Activated CD4-positive, alpha-beta T cell treated with anti-CD3 and anti-CD28 coated beads, Interleukin-2, amount 10 ng/mL, durations not matched to agents 24 days and 14 days (primary cell): Measurements from ENCODE around the gene PKNOX2. TPM values are rescaled to one million over a fixed set of nuclear protein-coding genes. Genes with fewer than 3 reads are reported as not detected.

ENCODE experiments used
- DNase-seq: peaks from one replicate; pipeline ENCODE4 v3.0.0; 2022
- H3K27ac Mint-ChIP-seq: one replicate; pipeline ENCODE4 v1.8.0; 2022; ENCODE audit warnings: mild to moderate bottlenecking, mixed read lengths
- H3K27me3 Mint-ChIP-seq: one replicate; pipeline ENCODE4 v1.8.0; 2022; ENCODE audit warnings: mixed read lengths
- H3K36me3 Mint-ChIP-seq: one replicate; pipeline ENCODE4 v1.8.0; 2022; ENCODE audit warnings: low read depth, mild to moderate bottlenecking, mixed read lengths
- H3K4me1 Mint-ChIP-seq: one replicate; pipeline ENCODE4 v1.8.0; 2021; ENCODE audit warnings: mixed read lengths
- H3K4me3 Mint-ChIP-seq: one replicate; pipeline ENCODE4 v1.8.0; 2022; ENCODE audit warnings: mild to moderate bottlenecking, moderate library complexity, mixed read lengths
- H3K9me3 Mint-ChIP-seq: one replicate; pipeline ENCODE4 v1.8.0; 2021; ENCODE audit warnings: mixed read lengths
- intact Hi-C: fragments of 100-400 bp; cut with micrococcal nuclease; formaldehyde crosslinking; loops from one replicate; pipeline ENCODE4 v1.15.1; 2023
- total RNA-seq: library from RNA; stranded (reverse); gene quantifications from 2 replicates; pipeline ENCODE4 v1.2.3, GENCODE V29; 2022

The PKNOX2 gene
- total RNA-seq, 1 donor from 2014 or later: not detected

GRCh38 chr11:125228993-125229392, 64.4 kb downstream of the PKNOX2 start:
- no peak overlapping the region for H3K27ac Mint-ChIP-seq
- H3K27me3 Mint-ChIP-seq: peaks cover 7% of the 10 kb centered on the region
- H3K9me3 Mint-ChIP-seq: no peaks in the 10 kb centered on the region
- H3K36me3 Mint-ChIP-seq: no peaks in the 10 kb centered on the region
- H3K4me1 Mint-ChIP-seq: no peaks in the 10 kb centered on the region
- intact Hi-C loops: no loop called here
- H3K4me3 Mint-ChIP-seq: no peak overlapping the region
- no peak for DNase-seq

DNA sequence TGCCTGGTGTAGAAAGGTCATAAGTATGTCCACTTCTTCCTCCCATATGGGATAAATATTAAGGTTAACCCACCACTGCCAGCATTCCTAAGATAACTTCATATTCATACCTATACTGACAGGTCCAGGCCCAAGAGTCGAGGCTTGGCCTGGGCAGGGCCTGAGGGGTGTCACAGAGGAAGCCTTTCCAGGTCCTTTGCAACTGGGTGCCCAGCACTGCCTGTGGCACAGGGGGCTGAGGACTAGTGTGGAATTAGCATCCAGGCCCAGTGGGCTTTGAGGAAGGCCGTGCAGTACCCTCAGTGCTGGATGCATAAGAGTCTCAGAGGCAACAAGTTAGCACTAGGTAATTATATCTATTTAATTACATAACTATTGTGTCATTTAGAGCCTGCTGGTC, 65.4 kb downstream of the PKNOX2 start:
- no peak overlapping the region for H3K27ac Mint-ChIP-seq
- H3K36me3 Mint-ChIP-seq: no peaks in the 10 kb centered on the region
- DNase-seq: no peak
- peaks cover 9% of the 10 kb centered on the region for H3K27me3 Mint-ChIP-seq
- intact Hi-C loops: no loop called here
- no peaks in the 10 kb centered on the region for H3K4me1 Mint-ChIP-seq
- H3K9me3 Mint-ChIP-seq: no peaks in the 10 kb centered on the region
- H3K4me3 Mint-ChIP-seq: no peak overlapping the region

GRCh38 chr11:125233116-125233515, 68.6 kb downstream of the PKNOX2 start:
- no peaks in the 10 kb centered on the region for H3K36me3 Mint-ChIP-seq
- H3K4me1 Mint-ChIP-seq: no peaks in the 10 kb centered on the region
- no peak overlapping the region for H3K27ac Mint-ChIP-seq
- H3K27me3 Mint-ChIP-seq: peaks cover 8% of the 10 kb centered on the region
- no peak overlapping the region for H3K4me3 Mint-ChIP-seq
- intact Hi-C loops: no loop called here
- H3K9me3 Mint-ChIP-seq: no peaks in the 10 kb centered on the region
- DNase-seq: no peak

GRCh38 chr11:125233736-125234275, 69.3 kb downstream of the PKNOX2 start:
- H3K27ac Mint-ChIP-seq: no peak overlapping the region
- no peak overlapping the region for H3K4me3 Mint-ChIP-seq
- H3K27me3 Mint-ChIP-seq: peaks cover 11% of the 10 kb centered on the region
- H3K4me1 Mint-ChIP-seq: no peaks in the 10 kb centered on the region
- intact Hi-C loops: no loop called here
- H3K9me3 Mint-ChIP-seq: no peaks in the 10 kb centered on the region
- no peaks in the 10 kb centered on the region for H3K36me3 Mint-ChIP-seq
- DNase-seq: no peak

GRCh38 chr11:125235071-125235471, 70.5 kb downstream of the PKNOX2 start:
- Mint-ChIP-seq H3K36me3 (no peaks in the 10 kb centered on the region), H3K4me1 (no peaks in the 10 kb centered on the region), H3K27ac (no peak overlapping the region), H3K9me3 (no peaks in the 10 kb centered on the region), H3K27me3 (peaks cover 14% of the 10 kb centered on the region), H3K4me3 (no peak overlapping the region)
- intact Hi-C loops: no loop called here
- no peak for DNase-seq

DNA sequence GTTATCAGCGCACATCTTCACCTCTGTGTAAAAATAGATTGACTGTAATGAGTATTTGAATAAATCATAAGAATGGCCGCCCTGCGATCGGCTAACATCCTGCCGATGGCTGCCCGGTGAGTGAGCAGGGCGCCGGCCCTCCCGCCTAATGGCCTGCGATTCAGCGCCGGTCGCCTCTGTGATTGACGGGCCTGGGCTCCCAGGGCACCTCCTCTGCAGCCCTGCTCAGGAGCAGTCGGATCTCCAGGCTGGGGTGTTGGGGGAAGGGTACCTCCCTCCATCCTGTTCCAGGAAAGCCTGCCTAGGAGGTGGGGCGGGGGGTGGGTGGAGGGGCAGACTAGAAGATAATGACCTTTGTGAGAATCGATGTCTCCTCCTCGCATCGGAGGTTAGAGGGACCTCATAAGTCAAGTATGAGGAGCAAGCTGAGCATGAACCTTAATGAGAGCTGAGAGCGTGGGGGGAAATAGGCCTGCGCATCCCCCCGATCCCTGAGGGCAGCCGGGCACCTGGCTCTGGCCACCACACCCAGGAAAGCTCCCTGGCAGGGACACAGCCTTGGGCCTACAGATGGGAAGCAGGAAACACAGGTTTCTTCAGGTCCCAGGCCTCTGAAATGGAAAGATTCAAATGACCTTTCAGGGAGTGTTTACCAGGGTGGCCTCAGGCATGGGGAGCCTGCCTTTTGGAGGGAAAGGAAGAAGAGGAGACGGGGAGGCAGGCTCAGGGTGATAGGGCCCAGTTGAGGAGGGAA, 71.7 kb downstream of the PKNOX2 start:
- H3K4me3 Mint-ChIP-seq: no peak overlapping the region
- no peak overlapping the region for H3K27ac Mint-ChIP-seq
- peaks cover 14% of the 10 kb centered on the region for H3K27me3 Mint-ChIP-seq
- no peaks in the 10 kb centered on the region for H3K4me1 Mint-ChIP-seq
- no peaks in the 10 kb centered on the region for H3K36me3 Mint-ChIP-seq
- no peak for DNase-seq
- intact Hi-C loops: no loop called here
- no peaks in the 10 kb centered on the region for H3K9me3 Mint-ChIP-seq

DNA sequence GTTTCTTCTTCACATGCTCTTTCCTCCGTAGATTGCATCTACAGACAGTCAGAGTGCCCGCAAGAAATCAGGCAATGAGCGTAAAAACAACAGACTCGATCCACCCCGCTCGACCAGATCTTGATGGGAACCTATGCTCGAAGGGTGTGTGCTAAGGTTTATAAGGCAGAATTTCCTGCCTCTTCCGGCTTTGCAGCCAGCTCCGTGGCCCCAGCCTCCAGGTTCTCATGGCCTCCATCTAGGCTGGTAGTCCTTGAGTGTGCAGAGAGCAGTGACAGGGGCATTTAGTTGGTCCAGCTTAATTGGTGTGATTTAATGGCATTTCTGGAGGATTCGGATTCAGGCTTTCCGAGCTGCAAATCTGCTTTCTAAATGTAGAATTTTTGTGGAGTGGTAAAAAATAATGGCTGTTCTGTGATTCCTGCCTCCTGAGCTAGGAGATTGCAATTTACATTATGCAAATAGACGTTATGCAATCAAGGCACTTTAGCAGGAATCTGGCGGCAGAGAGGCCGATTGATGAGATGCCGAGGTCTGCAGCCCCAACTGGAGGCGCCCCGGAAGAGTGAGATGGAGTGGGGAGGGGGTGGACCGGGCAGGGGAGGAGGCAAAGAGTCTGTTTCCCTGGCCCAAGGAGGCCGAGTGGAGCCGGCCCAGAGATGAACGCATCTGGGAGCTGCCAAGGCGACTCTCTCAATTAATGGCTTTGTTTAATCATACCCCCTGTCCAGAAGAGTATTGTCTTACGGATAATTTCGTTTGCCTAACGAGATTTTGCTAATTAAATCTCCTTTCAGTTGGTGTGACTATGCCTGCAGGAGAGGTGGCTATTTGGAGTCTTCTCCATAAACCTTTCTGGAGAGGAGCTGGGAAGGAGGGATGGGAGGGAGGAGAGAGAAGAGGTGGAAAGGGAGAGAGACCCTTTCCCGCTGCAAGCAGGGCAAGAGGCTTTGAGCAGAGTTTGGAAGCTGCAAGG, 75.3 kb downstream of the PKNOX2 start:
- no peaks in the 10 kb centered on the region for H3K9me3 Mint-ChIP-seq
- intact Hi-C loops: no loop called here
- no peak for DNase-seq
- H3K4me1 Mint-ChIP-seq: no peaks in the 10 kb centered on the region
- H3K27ac Mint-ChIP-seq: no peak overlapping the region
- H3K4me3 Mint-ChIP-seq: no peak overlapping the region
- H3K27me3 Mint-ChIP-seq: peaks cover 10% of the 10 kb centered on the region
- H3K36me3 Mint-ChIP-seq: no peaks in the 10 kb centered on the region

DNA sequence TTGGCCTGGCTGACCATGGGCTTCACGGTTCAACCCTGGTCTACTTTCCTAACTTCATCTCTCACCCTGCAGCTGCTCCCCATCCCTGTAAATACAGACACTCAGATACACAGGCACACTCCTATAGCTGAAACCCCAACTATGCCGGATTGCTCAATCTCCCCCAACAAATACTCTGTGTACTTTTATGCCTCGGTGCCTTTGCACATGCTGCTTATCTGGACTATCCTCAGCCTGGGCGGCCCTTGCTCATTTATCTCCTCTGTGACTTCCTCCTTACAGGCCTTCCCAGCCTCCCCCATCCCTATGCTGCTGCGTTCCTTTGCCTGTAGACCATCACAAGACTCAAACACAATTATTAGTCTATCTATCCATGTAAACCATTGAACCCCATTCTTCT, 76.6 kb downstream of the PKNOX2 start:
- Mint-ChIP-seq H3K4me1 (no peaks in the 10 kb centered on the region), H3K4me3 (no peak overlapping the region), H3K36me3 (no peaks in the 10 kb centered on the region), H3K27ac (no peak overlapping the region), H3K9me3 (no peaks in the 10 kb centered on the region), H3K27me3 (peaks cover 10% of the 10 kb centered on the region)
- DNase-seq: no peak
- intact Hi-C loops: no loop called here

GRCh38 chr11:125242141-125242775, 77.7 kb downstream of the PKNOX2 start:
- H3K9me3 Mint-ChIP-seq: no peaks in the 10 kb centered on the region
- DNase-seq: no peak
- no peak overlapping the region for H3K4me3 Mint-ChIP-seq
- H3K36me3 Mint-ChIP-seq: no peaks in the 10 kb centered on the region
- intact Hi-C loops: no loop called here
- no peak overlapping the region for H3K27ac Mint-ChIP-seq
- H3K27me3 Mint-ChIP-seq: peaks cover 8% of the 10 kb centered on the region
- H3K4me1 Mint-ChIP-seq: no peaks in the 10 kb centered on the region

DNA sequence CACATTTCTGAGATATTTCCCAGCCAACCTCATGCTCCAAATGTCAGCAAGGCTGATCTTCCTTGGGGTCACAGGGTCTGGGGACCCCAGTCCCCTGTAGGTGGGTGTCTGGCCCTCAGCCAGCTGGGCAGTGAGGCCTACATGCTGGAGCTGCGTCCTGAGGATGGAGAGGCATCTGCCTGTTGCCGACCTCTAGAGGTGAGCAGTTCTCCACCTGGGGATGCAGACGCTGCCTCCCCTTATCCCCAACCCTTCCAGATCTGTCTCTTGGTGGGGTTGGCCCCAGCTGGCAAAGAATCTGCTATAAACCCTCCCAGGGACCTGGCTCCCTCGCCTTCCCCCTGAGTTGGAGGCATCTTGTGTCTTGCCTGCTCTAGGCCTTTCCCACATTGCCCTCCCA, 79.6 kb downstream of the PKNOX2 start:
- DNase-seq: no peak
- no peaks in the 10 kb centered on the region for H3K9me3 Mint-ChIP-seq
- no peak overlapping the region for H3K4me3 Mint-ChIP-seq
- H3K27ac Mint-ChIP-seq: no peak overlapping the region
- H3K4me1 Mint-ChIP-seq: no peaks in the 10 kb centered on the region
- H3K36me3 Mint-ChIP-seq: no peaks in the 10 kb centered on the region
- intact Hi-C loops: no loop called here
- H3K27me3 Mint-ChIP-seq: peaks cover 1% of the 10 kb centered on the region

DNA sequence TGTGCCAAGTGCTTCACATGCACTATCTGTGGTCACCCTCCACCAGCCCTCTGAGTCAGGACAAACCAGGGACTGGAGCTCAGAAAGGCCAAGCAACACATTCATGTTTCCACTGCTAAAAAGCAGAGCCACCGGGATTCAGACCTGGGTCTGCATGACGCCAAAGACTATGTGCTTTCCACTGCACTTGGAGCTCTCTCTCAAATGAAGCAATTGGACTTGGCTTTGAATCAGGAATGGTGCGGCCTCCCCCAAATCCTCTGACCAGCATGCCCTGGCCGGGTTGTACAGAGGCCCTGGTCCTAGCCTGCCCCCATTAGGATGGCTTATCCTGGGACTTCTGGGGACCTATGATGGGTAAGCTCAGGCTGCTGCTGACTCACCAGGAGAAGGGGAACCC, 80.7 kb downstream of the PKNOX2 start:
- intact Hi-C loops: no loop called here
- Mint-ChIP-seq H3K27me3 (no peaks in the 10 kb centered on the region), H3K36me3 (no peaks in the 10 kb centered on the region), H3K4me3 (no peak overlapping the region), H3K4me1 (no peaks in the 10 kb centered on the region), H3K9me3 (no peaks in the 10 kb centered on the region), H3K27ac (no peak overlapping the region)
- DNase-seq: no peak

GRCh38 chr11:125247431-125247830, 82.9 kb downstream of the PKNOX2 start:
- no peaks in the 10 kb centered on the region for H3K27me3 Mint-ChIP-seq

DNA sequence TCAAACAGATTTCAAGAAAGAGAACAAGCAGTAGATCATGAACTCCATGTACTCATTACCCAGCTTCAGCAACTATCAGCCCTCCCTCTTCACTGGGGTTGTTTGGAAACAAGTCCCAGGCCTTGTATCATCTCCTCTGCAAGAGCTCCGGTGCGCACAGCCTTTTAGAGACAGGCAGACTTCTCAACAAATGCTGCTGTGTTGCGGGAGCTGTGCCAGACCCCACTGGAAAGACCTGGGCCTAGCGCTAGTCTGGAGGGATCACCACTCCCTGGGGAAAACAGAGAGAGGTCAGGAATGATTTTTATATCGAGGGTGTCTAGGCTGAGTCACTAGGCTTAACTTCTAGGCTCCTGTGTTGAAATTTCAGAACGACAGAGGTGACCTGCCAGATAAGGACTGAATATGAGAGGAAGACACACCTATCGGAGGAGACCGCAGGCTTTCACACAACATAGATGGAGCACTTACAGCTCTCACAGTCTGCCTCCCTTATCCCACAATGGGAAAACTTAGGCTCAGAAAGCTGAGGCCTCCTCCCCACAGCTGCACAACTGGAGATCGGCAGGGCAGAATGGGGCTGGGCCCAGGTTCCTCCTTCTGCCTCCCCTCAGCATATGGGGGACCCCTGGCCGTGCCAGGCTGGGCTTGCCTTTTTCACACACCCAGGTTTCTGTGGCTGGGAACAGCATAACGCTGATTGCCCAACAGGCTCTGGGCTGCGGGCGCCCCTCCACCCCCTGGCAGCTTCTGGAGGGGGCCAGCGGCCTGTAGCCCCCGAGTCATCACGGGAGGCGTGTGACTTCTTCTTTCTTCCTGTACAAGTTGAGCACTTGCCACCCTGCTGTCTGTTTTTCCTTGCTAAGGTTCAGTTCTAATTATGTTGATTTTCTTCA, 86.0 kb downstream of the PKNOX2 start:
- intact Hi-C loops: no loop called here
- no peak for DNase-seq
- H3K36me3 Mint-ChIP-seq: no peaks in the 10 kb centered on the region
- H3K4me3 Mint-ChIP-seq: no peak overlapping the region
- no peaks in the 10 kb centered on the region for H3K9me3 Mint-ChIP-seq
- H3K27ac Mint-ChIP-seq: no peak overlapping the region
- no peaks in the 10 kb centered on the region for H3K4me1 Mint-ChIP-seq
- no peaks in the 10 kb centered on the region for H3K27me3 Mint-ChIP-seq

More at GRCh38 chr11:125247431-125247830, 82.9 kb downstream of the PKNOX2 start:
- H3K4me1 Mint-ChIP-seq: no peaks in the 10 kb centered on the region
- no peaks in the 10 kb centered on the region for H3K9me3 Mint-ChIP-seq
- no peak overlapping the region for H3K27ac Mint-ChIP-seq
- H3K4me3 Mint-ChIP-seq: no peak overlapping the region
- H3K36me3 Mint-ChIP-seq: no peaks in the 10 kb centered on the region
- no peak for DNase-seq
- intact Hi-C loops: no loop called here
